Endometrial microvascular endothelial cells (primary cell): ENCODE measurements around the gene SPOCK1. TPM values are rescaled to one million over a fixed set of nuclear protein-coding genes. Genes with fewer than 3 reads are reported as not detected.

ENCODE experiments used
- in situ Hi-C: cut with HindIII; loops from 2 replicates; pipeline ENCODE4 v1.10.0; 2017; ENCODE audit warnings: low sequenced_read_pairs, low pct_unique_long_range_greater_than_20kb; ENCODE audit errors: inconsistent ontology term
- total RNA-seq: library from RNA; depleted of rRNA; stranded (reverse); fragments of >200 nt; gene quantifications from one replicate; pipeline ENCODE4 v1.2.3, GENCODE V29; 2015; ENCODE audit errors: inconsistent ontology term

SPOCK1 gene
- total RNA-seq, 1 donor from 2014 or later = 8.7 TPM

DNA sequence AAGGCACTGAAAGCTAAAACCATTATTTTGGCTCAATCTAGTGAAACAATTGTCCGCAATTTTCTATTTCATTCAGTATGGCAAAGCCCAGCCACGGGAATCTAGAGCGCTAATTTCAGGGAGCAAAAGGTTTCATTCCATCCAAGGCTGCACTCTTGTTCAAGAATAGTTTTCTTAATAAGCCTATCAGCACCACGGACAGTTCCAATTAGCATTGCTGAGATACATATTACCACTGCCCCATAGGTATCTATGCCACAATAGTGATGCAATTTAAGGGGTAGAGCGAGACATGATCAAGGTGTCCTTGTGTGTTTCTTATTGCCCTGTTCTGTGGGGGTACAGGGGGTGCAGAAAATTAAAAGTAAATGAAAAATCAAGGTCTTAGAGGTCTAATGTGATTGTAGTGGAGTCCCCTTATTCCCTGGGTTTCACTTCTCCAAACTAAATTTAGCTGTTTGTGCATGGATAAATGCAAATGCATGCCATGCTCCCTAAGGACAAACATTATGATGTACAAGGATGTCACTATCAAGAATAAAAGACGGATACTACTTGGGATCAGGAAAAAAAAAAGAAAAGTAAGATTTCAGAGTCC, 45.5 kb downstream of the SPOCK1 start:
- in situ Hi-C loops = no loop called here

DNA sequence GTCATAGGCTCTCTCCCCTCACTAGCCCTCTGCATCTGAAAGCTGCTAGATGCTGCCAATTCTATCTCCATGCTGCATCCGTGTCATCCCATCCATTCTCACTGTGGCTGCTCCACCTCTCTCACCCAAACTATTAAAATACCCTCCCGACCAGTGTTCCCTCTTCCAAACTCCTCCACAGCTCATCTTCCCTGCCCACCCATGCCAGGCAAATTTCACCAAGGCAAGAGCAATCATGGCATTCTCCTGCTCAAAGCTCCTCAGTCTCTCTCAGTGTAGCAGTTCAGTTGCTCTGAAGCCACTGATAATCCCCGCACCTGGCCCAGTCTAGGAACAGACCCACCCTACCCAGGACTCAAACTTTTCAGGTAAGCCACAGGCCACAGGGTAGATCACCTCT, 48.4 kb downstream of the SPOCK1 start:
- in situ Hi-C loops = no loop called here

- in situ Hi-C loops = no loop called here
Observed at GRCh38 chr5:137448868-137449267, 50.3 kb downstream of the SPOCK1 start.

DNA sequence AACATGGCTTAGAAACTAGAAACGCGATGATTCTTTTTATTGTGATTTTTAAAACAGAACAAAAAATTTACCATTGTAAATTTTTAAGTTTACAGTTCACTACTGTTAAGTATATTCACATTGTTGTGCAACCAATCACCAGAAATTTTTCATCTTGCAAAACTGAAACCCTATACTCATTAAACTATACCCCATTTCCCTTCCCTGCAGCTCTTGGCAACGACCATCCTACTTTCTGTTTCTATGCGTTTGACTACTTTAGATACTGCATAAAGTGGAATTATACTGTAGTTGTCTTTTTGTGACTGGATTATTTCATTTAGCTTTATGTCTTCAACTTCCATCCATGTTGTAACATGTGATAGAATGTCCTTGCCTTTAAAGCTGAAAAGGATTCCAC, 52.5 kb downstream of the SPOCK1 start:
- in situ Hi-C loops = no loop called here

DNA sequence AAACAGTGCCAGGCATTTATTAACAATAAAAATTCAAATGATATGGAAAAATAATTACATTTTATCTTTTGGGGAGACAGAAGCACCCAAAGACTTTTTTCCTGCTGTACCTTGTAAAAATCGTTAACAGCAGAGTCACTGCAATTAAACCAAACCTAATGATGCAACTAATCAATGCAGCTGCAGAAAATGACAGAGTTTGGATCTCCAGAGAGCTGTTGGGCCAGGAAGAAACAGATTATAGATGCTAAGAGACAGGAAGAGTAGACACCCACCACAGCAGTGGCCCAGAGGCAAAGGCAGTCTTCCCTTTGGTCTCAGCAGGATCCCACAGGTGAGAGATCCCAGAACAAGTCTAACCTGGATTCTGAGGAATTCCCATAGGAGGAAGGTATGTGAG, 53.0 kb downstream of the SPOCK1 start:
- in situ Hi-C loops = no loop called here

- in situ Hi-C loops = no loop called here
Observed at GRCh38 chr5:137442660-137443059, 56.5 kb downstream of the SPOCK1 start.

DNA sequence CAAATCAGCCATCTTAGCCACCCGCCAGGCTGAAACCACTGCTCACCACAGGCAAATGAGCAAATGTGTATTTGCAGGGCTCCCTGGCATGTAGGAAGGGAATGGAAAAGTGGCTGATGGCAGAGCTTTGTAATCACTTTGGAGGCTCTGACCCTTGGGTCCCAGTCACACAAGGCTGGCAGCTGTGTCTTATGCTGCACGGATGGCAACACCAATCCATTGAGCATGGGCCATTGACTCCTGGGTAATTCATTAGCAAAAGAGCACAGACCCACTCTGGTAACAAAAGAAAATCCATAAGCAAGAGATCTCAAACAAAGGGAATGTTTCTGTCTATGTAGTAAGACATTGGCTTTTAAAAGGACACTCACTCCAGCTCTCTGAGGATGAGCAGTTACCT, 57.6 kb downstream of the SPOCK1 start:
- in situ Hi-C loops = no loop called here

DNA sequence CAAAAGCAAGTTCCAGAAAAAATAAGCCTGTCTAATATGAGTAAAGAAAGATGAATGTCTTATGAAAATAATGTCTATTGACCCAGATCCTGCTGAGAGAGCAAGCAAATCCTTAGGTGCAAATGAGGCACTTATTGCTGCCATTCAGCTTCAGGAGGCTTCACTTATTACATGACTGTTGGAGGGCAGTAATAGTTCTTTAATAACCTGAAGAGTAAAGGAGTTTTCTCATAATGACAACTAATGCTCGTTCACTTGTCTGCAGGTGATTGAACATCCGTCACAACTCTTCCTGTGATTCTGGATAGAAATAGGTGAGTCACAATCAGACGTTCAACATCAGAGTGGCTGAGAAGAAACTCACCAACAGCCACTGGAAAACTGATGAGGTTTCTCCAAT, 58.3 kb downstream of the SPOCK1 start:
- in situ Hi-C loops = no loop called here

- in situ Hi-C loops = no loop called here
Observed at GRCh38 chr5:137439645-137440044, 59.5 kb downstream of the SPOCK1 start.

DNA sequence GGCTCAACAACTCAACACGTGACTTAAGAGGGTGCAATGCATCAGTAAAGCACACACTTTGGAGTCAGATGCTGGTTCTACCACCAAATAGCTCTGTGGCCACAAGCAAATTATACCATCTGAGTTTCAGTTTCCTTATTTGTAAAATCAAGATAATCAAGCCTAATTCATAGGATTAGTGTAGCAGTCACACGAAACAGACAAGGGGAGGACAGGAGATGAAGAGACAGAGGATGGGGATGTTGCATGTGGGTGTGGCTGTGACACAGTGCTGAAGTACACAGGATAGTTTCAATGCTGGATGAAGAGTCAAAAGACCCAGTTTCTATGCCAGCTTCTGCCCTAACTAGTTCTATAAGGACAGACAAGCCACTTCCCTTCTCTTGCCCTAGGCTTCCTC, 60.2 kb downstream of the SPOCK1 start:
- in situ Hi-C loops = no loop called here

- in situ Hi-C loops = no loop called here
Observed at GRCh38 chr5:137437774-137438173, 61.4 kb downstream of the SPOCK1 start.

DNA sequence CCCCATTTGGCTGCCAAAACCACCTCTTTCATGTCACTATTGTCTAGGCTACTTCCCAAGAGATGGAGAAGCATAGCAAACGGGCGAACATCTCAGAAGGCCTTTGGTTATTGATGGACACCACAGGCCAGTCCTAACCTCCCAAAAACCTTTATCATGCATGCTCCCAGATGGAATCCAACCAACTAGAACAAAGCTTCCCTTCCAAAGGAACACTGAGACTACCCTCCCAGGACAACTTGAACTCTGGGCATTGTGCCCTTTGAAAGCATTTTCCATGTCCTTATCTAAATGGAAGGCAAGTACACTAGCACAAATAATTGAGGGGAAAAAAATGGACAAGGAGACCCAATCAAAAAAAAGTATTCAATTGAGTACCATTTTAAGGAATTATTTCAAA, 65.6 kb downstream of the SPOCK1 start:
- in situ Hi-C loops = no loop called here

- in situ Hi-C loops = no loop called here
Observed at GRCh38 chr5:137432376-137432775, 66.8 kb downstream of the SPOCK1 start.

DNA sequence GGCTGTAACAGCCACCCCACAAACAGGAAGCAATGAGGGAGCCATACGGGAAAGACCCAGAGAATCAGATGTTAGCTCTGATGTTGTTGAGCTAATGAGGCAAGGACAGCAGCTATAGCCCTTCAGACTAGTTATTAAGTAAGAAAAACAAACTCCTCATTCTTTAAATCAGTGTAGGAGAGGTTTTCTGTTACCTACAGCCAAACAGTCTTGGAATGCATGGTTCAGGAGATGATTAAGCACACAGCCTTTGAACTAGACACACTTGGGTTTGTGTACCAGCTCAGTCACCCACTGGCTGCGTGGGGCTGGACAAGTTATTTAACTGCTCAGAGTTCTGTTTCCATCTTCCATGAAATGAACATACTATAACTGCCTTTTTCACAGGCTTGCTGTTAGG, 68.1 kb downstream of the SPOCK1 start:
- in situ Hi-C loops = no loop called here

- in situ Hi-C loops = no loop called here
Observed at GRCh38 chr5:137415231-137415681, 83.9 kb downstream of the SPOCK1 start.

DNA sequence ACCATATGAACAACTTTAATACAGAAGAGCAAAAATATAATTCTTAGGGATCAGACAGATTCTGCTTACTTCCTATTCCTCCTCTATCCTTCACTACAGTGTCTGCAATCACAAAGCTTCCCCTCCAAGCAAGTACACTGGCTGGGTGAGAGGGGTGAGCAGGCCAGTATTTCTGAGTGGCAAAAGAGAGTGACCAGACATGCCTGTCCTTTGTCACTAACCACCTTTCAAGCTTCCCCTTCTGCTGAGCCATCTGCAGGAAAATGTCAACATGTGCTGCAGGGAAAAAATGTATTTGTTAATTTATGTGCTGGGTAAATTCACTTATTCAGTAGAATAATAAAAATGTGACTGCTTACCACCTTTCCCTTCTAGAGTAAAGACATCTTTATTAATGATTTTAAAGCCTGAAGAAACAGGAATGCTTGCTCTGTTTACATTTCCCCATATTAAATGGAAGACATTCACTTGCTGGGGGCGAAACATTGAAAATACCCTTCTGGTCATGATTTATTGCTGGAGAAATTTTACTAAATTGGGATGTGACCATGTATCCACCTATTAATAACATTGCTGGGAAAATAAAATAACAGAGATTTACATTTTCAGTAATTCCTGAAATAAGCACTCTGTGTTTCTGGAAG, 84.9 kb downstream of the SPOCK1 start:
- in situ Hi-C loops = no loop called here

- in situ Hi-C loops = no loop called here
Observed at GRCh38 chr5:137412136-137412535, 87.0 kb downstream of the SPOCK1 start.

DNA sequence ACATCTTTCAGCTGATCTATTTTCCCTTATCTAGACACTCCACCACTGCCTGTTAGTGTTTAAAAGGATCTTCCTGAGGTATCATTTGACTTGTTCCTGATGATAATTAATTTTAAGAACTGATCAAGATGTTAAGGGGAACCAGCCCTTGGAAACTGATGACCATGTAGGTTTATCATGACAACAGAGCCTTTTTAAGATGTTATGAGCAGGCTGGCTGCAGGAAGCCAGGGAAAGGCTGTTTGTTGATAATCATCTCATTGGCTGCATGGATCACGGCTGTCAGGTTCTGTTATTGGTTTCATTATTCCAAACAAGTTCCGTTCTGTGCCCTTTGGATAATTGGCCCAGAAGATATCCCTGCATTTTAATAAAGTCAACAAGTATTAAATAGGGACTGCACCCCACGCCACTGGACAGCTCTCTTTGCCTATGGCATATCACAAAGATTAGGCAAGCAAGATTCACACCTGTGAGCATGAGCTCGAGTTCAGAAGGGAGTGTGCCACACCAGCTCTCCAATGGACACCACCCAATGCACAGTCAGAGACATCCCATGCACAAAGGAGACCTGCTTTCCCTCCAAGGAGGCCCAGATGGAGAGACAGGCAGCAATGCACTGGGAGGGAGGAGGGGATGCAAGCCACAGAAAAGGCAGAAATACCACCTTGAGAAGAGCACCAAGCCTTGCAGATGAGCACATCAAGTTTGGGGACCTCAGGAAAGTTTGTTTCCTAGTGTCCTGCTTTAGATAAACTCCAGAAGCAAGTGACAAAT, 88.7 kb downstream of the SPOCK1 start:
- in situ Hi-C loops = no loop called here

- in situ Hi-C loops = no loop called here
Observed at GRCh38 chr5:137409736-137410135, 89.4 kb downstream of the SPOCK1 start.

DNA sequence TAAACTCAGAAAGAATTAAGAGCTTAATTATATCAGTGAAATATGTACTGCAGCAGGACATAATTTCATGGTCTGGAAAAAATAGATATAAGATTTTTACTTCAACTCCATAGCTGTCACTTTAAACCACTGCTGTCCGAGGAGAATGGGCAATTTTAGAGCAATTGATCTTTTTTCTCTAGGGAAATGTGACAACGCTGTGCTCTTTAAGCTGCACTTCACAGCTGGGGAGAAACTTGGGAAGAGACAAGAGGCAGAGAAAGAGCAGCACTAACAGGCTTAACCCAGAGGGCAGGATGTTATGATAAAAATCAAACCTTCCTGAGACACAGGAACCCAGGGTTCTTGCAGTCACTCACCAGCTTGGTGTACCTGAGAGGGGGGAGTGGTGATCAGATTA, 92.0 kb downstream of the SPOCK1 start:
- in situ Hi-C loops = no loop called here
